CD4-positive, CD25-positive, alpha-beta regulatory T cell (primary cell): ENCODE results near the gene IL1A. TPM values are rescaled to one million over a fixed set of nuclear protein-coding genes. Genes with fewer than 3 reads are reported as not detected.

Experiments
- ATAC-seq, 2 donors: fragments of 150-1000 bp; cut with Tn5 transposase; one replicate each; pipeline ENCODE4 v1.10.0; 2021; ENCODE audit warnings: low read depth in 2 of 2, moderate number of reproducible peaks in 2 of 2, moderate library complexity in 1 of 2
- DNase-seq, 3 donors: peaks; one replicate each; pipeline versions ENCODE4 v3.0.0 to v3.0.0-alpha.2; 2012 to 2022; ENCODE audit warnings: mixed read lengths in 1 of 3
- H3K27ac ChIP-seq: one replicate; pipeline ENCODE4 v1.7.0; 2013; ENCODE audit warnings: mild to moderate bottlenecking, low read length; ENCODE audit not compliant: insufficient read depth, poor library complexity, severe bottlenecking
- H3K27me3 ChIP-seq: one replicate; pipeline ENCODE4 v1.7.0; 2013; ENCODE audit warnings: low read length; ENCODE audit not compliant: control insufficient read depth, insufficient read depth
- H3K36me3 ChIP-seq: one replicate; pipeline ENCODE4 v1.7.0; 2013; ENCODE audit warnings: mild to moderate bottlenecking, low read length, moderate library complexity; ENCODE audit not compliant: control insufficient read depth, insufficient read depth
- H3K4me1 ChIP-seq: 2 replicates; pipeline ENCODE4 v1.7.0; 2013; ENCODE audit warnings: mild to moderate bottlenecking, low read length; ENCODE audit not compliant: insufficient read depth, control insufficient read depth, poor library complexity, severe bottlenecking
- H3K4me3 ChIP-seq: one replicate; pipeline ENCODE4 v1.7.0; 2013; ENCODE audit warnings: low read depth, mild to moderate bottlenecking, low read length, moderate library complexity
- H3K9me3 ChIP-seq, 2 experiments: 1 replicate in 1 of 2; 2 replicates in 1 of 2; pipeline ENCODE4 v1.7.0; 2013; ENCODE audit warnings: low read length in 2 of 2, mild to moderate bottlenecking in 1 of 2, moderate library complexity in 1 of 2; ENCODE audit not compliant: control insufficient read depth in 2 of 2
- H3K27ac Mint-ChIP-seq, 3 donors: one replicate each; pipeline ENCODE4 v1.8.0; 2020 to 2022; ENCODE audit warnings: mild to moderate bottlenecking in 3 of 3, mixed read lengths in 3 of 3, moderate library complexity in 2 of 3
- H3K27me3 Mint-ChIP-seq: one replicate; pipeline ENCODE4 v1.8.0; 2022; ENCODE audit warnings: mild to moderate bottlenecking, mixed read lengths
- H3K36me3 Mint-ChIP-seq: one replicate; pipeline ENCODE4 v1.8.0; 2020; ENCODE audit warnings: mixed read lengths
- H3K4me1 Mint-ChIP-seq, 4 donors: one replicate each; pipeline ENCODE4 v1.8.0; 2020 to 2022; ENCODE audit warnings: mixed read lengths in 4 of 4, mild to moderate bottlenecking in 1 of 4
- H3K4me3 Mint-ChIP-seq, 4 donors: one replicate each; pipeline ENCODE4 v1.8.0; 2020 to 2022; ENCODE audit warnings: mild to moderate bottlenecking in 4 of 4, mixed read lengths in 4 of 4, moderate library complexity in 3 of 4
- H3K9me3 Mint-ChIP-seq, 7 donors: one replicate each; pipeline ENCODE4 v1.8.0; 2020 to 2022; ENCODE audit warnings: mixed read lengths in 7 of 7, mild to moderate bottlenecking in 3 of 7, moderate library complexity in 2 of 7
- polyA plus RNA-seq, 4 donors: library from polyadenylated mRNA; unstranded; fragments of 300-500 nt; fragmentation: Illumina TruSeq; gene quantifications; one replicate each; pipeline ENCODE4 v1.2.3, GENCODE V29; 2021
- total RNA-seq: library from RNA; stranded (reverse); gene quantifications from one replicate; pipeline ENCODE4 v1.2.3, GENCODE V29; 2022

Gene IL1A
- total and polyA plus RNA-seq, 5 donors from 2014 or later: 0.17 TPM; not detected in 4

GRCh38 chr2:112821682-112822081 lies 37.4 kb upstream of the IL1A start:
- H3K27me3 Mint-ChIP-seq: no peaks in the 10 kb centered on the region
- H3K36me3 Mint-ChIP-seq: peaks cover 4% of the 10 kb centered on the region
- Histone ChIP-seq H3K36me3 (no peaks in the 10 kb centered on the region), H3K27me3 (no peaks in the 10 kb centered on the region), H3K9me3 (no peaks in the 10 kb centered on the region), H3K4me1 (peaks cover 9% of the 10 kb centered on the region), H3K27ac (no peak overlapping the region), H3K4me3 (no peak overlapping the region)
- H3K27ac Mint-ChIP-seq: no peak overlapping the region
- no peak overlapping the region for H3K4me3 Mint-ChIP-seq
- peak in 1 of 2 donors; percentile 59 for ATAC-seq
- H3K4me1 Mint-ChIP-seq: peaks cover 7 to 15% (median 11%) of the 10 kb centered on the region in 4 donors
- H3K9me3 Mint-ChIP-seq: no peaks in the 10 kb centered on the region
- peak in 1 of 3 donors; percentile 61 for DNase-seq

GRCh38 chr2:112821142-112821541 lies 36.8 kb upstream of the IL1A start:
- no peaks in the 10 kb centered on the region for H3K27me3 Mint-ChIP-seq
- Histone ChIP-seq H3K4me3 (no peak overlapping the region), H3K4me1 (peaks cover 9% of the 10 kb centered on the region), H3K27ac (no peak overlapping the region), H3K9me3 (no peaks in the 10 kb centered on the region), H3K27me3 (no peaks in the 10 kb centered on the region), H3K36me3 (no peaks in the 10 kb centered on the region)
- no peak overlapping the region for H3K4me3 Mint-ChIP-seq
- DNase-seq (peak in 1 of 3 donors; percentile 47), ATAC-seq (no peak)
- H3K9me3 Mint-ChIP-seq: no peaks in the 10 kb centered on the region
- H3K4me1 Mint-ChIP-seq: peaks cover 7 to 15% (median 11%) of the 10 kb centered on the region in 4 donors
- H3K36me3 Mint-ChIP-seq: peaks cover 4% of the 10 kb centered on the region
- H3K27ac Mint-ChIP-seq: no peak overlapping the region

DNA sequence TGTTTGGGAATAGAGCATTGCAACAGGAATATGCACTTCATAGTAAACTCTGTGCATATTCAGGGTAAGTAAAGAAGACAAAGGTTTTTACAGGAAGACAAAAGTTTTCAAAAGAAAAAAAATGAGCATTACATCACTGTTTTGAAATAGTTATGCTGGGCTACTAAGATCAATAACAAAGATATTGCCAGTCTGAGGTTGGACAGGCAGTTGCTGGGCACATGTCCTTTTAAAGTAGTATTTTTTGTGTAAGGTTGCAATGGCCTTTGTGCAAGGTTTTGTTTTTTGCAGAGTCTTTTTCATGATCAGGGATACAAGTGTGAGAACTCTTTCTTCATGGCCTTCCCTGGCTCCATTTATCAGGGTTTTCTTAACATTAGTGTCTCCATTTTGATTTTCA lies 36.0 kb upstream of the IL1A start:
- no peaks in the 10 kb centered on the region for H3K27me3 ChIP-seq
- H3K27ac Mint-ChIP-seq: no peak overlapping the region
- no peaks in the 10 kb centered on the region for H3K36me3 ChIP-seq
- H3K4me1 Mint-ChIP-seq: peaks cover 7 to 15% (median 11%) of the 10 kb centered on the region in 4 donors
- no peak overlapping the region for H3K4me3 ChIP-seq
- no peaks in the 10 kb centered on the region for H3K27me3 Mint-ChIP-seq
- H3K4me1 ChIP-seq: peaks cover 9% of the 10 kb centered on the region
- no peak overlapping the region for H3K4me3 Mint-ChIP-seq
- H3K9me3 Mint-ChIP-seq: no peaks in the 10 kb centered on the region
- DNase-seq: no peak
- H3K36me3 Mint-ChIP-seq: peaks cover 4% of the 10 kb centered on the region
- ATAC-seq: no peak
- no peak overlapping the region for H3K27ac ChIP-seq
- H3K9me3 ChIP-seq: no peaks in the 10 kb centered on the region

- Histone ChIP-seq H3K27ac (no peak overlapping the region), H3K4me3 (no peak overlapping the region), H3K4me1 (peaks cover 9% of the 10 kb centered on the region), H3K27me3 (no peaks in the 10 kb centered on the region), H3K36me3 (no peaks in the 10 kb centered on the region), H3K9me3 (no peaks in the 10 kb centered on the region)
- Mint-ChIP-seq H3K4me3 (no peak overlapping the region), H3K36me3 (peaks cover 4% of the 10 kb centered on the region), H3K9me3 (no peaks in the 10 kb centered on the region), H3K27me3 (no peaks in the 10 kb centered on the region), H3K27ac (no peak overlapping the region), H3K4me1 (peaks cover 7 to 20% (median 11%) of the 10 kb centered on the region in 4 donors)
- DNase-seq (no peak), ATAC-seq (no peak)
Observed at GRCh38 chr2:112819081-112819480, 34.8 kb upstream of the IL1A start.

DNA sequence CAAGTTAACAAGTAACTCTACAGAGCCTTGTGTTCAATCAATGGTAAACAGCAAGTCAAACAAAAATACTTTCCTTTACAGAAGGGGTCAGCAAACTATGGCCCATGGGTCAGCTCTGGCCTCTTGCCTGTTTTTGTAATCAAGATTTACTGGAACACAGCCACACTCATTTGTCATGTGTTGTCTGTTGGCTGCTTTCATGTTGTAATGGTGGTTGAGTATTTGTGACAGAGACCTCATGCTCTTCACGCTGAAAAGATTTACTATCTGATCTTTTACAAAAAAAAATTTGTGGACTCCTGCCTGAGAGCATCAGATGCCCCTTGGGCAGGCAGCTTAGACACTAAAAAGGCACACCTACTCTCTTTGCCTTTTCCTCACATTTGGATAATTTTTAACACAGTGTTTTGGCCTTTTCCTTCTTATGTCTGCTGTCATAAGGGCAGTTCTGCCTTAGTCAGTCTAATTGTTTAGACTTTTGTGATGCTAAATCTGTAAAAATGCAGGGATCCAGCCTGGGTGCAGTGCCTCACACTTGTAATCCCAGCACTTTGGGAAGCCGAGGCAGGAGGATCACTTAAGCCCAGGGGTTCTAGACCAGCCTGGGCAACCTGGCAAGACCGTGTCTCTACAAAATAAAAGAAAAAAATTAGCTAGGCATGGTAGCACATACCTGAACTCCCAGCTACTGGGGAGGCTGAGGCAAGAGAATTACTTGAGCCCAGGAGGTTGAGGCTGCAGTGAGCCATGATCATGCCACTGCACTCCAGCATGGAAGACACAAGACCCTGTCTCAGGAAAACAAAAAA lies 34.0 kb upstream of the IL1A start:
- no peaks in the 10 kb centered on the region for H3K9me3 Mint-ChIP-seq
- no peak for ATAC-seq
- DNase-seq: no peak
- Histone ChIP-seq H3K27me3 (no peaks in the 10 kb centered on the region), H3K4me1 (peaks cover 9% of the 10 kb centered on the region), H3K36me3 (no peaks in the 10 kb centered on the region), H3K27ac (no peak overlapping the region), H3K9me3 (no peaks in the 10 kb centered on the region), H3K4me3 (no peak overlapping the region)
- no peak overlapping the region for H3K27ac Mint-ChIP-seq
- H3K36me3 Mint-ChIP-seq: peaks cover 3% of the 10 kb centered on the region
- H3K4me3 Mint-ChIP-seq: no peak overlapping the region
- H3K4me1 Mint-ChIP-seq: peaks cover 7 to 21% (median 13%) of the 10 kb centered on the region in 4 donors
- H3K27me3 Mint-ChIP-seq: peaks cover 2% of the 10 kb centered on the region

DNA sequence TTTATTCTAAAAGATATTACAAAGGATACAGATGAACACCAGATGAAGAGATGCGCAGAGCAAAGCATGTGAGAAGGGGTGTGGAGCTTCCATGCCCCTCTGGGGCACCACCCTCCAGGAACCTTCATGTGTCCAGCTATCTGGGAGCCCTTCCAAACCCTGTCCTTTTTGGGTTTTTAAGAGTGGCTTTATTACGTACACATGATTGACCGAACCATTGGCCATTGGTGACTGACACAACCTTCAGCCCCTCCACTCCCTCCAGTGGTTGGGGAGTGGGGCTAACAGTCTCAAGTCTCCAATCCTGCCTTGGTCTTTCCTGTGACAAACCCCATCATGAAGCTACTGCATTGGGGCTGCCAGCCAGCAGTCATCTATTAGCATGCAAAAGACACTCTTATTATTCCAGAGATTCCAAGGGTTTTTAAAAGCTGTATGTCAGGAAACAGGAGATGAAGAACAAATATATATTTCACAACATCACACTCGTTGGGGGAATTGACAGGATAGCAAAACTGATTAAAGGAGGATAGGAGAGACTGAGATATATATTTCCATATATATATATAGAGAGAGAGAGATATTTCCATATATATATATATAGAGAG lies 32.9 kb upstream of the IL1A start:
- peaks cover 9% of the 10 kb centered on the region for H3K4me1 ChIP-seq
- Mint-ChIP-seq H3K36me3 (no peaks in the 10 kb centered on the region), H3K4me1 (peaks cover 12 to 28% (median 16%) of the 10 kb centered on the region in 4 donors)

DNA sequence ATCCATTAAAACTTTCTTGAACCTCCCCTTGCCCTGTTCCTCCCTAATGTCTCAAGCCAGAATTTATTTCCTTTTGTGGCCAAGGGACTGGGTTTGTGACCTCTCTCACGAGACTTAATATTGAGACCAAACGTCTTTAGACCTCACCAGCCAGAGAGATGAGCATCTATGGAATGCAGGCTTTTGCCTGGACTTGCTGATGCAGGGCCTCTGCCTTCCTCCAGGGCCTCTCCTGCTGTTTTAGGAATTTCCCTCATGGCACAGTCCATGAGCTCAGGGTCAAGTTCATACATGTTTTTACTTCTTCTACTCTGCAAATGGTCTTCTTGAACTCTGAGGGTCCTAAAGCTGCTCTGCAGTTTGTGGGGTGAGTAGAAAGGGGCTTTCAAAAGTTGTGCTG lies 30.0 kb upstream of the IL1A start:
- no peaks in the 10 kb centered on the region for H3K36me3 Mint-ChIP-seq
- no peak for ATAC-seq
- H3K27ac ChIP-seq: no peak overlapping the region
- peaks cover 9 to 29% (median 15%) of the 10 kb centered on the region in 4 donors for H3K4me1 Mint-ChIP-seq
- H3K4me3 ChIP-seq: no peak overlapping the region
- H3K36me3 ChIP-seq: no peaks in the 10 kb centered on the region
- no peak overlapping the region for H3K4me3 Mint-ChIP-seq
- H3K9me3 ChIP-seq: no peaks in the 10 kb centered on the region
- H3K9me3 Mint-ChIP-seq: peaks cover 0 to 2% (median 0%) of the 10 kb centered on the region in 7 donors
- H3K27ac Mint-ChIP-seq: peak overlapping the region in 1 of 3 donors; percentile 5
- no peaks in the 10 kb centered on the region for H3K27me3 ChIP-seq
- no peak for DNase-seq
- peaks cover 8% of the 10 kb centered on the region for H3K4me1 ChIP-seq
- H3K27me3 Mint-ChIP-seq: peaks cover 5% of the 10 kb centered on the region

More for the DNA sequence above, 32.9 kb upstream of the IL1A start:
- ATAC-seq (no peak), DNase-seq (no peak)
- Histone ChIP-seq H3K9me3 (no peaks in the 10 kb centered on the region), H3K27ac (no peak overlapping the region), H3K4me3 (no peak overlapping the region), H3K36me3 (no peaks in the 10 kb centered on the region), H3K27me3 (no peaks in the 10 kb centered on the region)
- H3K27ac Mint-ChIP-seq: no peak overlapping the region
- H3K4me3 Mint-ChIP-seq: no peak overlapping the region
- no peaks in the 10 kb centered on the region for H3K9me3 Mint-ChIP-seq
- peaks cover 5% of the 10 kb centered on the region for H3K27me3 Mint-ChIP-seq
